Gastroesophageal sphincter (tissue), 4 donors: ENCODE data around the gene SASH1. TPM values are rescaled to one million over a fixed set of nuclear protein-coding genes. Genes with fewer than 3 reads are reported as not detected.

Experiments
- ATAC-seq: fragments of 150-250 bp; one replicate; pipeline ENCODE4 v1.9.1; 2016; ENCODE audit warnings: mild to moderate bottlenecking, moderate library complexity
- H3K27ac ChIP-seq, 4 donors: fragments of 200-600 bp; sonication (generic) in 3 of 4; 1 replicate in 3 of 4; 2 replicates in 1 of 4; pipeline ENCODE4 v1.5.1; 2016 to 2019
- H3K27me3 ChIP-seq: fragments of 200-600 bp; sonication (generic); one replicate; pipeline ENCODE4 v1.5.1; 2019
- H3K36me3 ChIP-seq, 2 donors: fragments of 200-600 bp; sonication (generic); one replicate each; pipeline ENCODE4 v1.5.1; 2019; ENCODE audit warnings: control low read depth in 1 of 2
- H3K4me1 ChIP-seq, 3 donors: fragments of 200-600 bp; sonication (generic); 1 replicate in 2 of 3; 2 replicates in 1 of 3; pipeline ENCODE4 v1.5.1; 2016 to 2019; ENCODE audit warnings: control low read depth in 2 of 3
- H3K4me3 ChIP-seq, 2 donors: fragments of 200-600 bp; sonication (generic); one replicate each; pipeline ENCODE4 v1.5.1; 2019; ENCODE audit warnings: mild to moderate bottlenecking in 1 of 2, moderate library complexity in 1 of 2
- H3K9me3 ChIP-seq, 3 donors: fragments of 200-600 bp; sonication (generic); one replicate each; pipeline ENCODE4 v1.5.1; 2017 to 2019; ENCODE audit warnings: control low read depth in 2 of 3
- EP300 ChIP-seq: sonication (generic); formaldehyde crosslinking; IDR thresholded peaks from one replicate; pipeline ENCODE4 v1.6.1; 2017; ENCODE audit warnings: antibody characterized with exemption, mild to moderate bottlenecking
- POLR2A ChIP-seq, 2 donors: fragments of 450-650 bp; IDR thresholded peaks; one replicate each; pipeline ENCODE4 v1.6.1; 2017; ENCODE audit warnings: antibody characterized with exemption in 2 of 2, mild to moderate bottlenecking in 2 of 2, moderate library complexity in 1 of 2
- POLR2AphosphoS5 ChIP-seq: sonication (generic); formaldehyde crosslinking; IDR thresholded peaks from one replicate; pipeline ENCODE4 v1.6.1; 2017; ENCODE audit warnings: antibody characterized with exemption
- WGBS, 2 donors: methylation state at CpG; one replicate each; pipeline ENCODE4 v1.1.5; 2018; ENCODE audit warnings: low coverage in 1 of 2; 5-methylcytosine and 5-hydroxymethylcytosine counted together
- total RNA-seq, 4 donors: library from RNA; depleted of rRNA; stranded (reverse); fragments of >200 nt; gene quantifications; one replicate each; pipeline ENCODE4 v1.1.0, GENCODE V29; 2016
- TF ChIP-seq, protein P1 (sequence below), 4 experiments: fragments of 200-600 bp in 2 of 4; fragments of 450-650 bp in 2 of 4; sonication (generic) in 1 of 4; IDR thresholded peaks; one replicate each; pipeline ENCODE4 v1.5.1; 2017 to 2019; ENCODE audit warnings: antibody characterized with exemption in 4 of 4, mild to moderate bottlenecking in 2 of 4, moderate library complexity in 2 of 4

SASH1 gene
- total RNA-seq, 4 donors from 2014 or later, result 48.9 to 78.9 (median 64.6) TPM

DNA sequence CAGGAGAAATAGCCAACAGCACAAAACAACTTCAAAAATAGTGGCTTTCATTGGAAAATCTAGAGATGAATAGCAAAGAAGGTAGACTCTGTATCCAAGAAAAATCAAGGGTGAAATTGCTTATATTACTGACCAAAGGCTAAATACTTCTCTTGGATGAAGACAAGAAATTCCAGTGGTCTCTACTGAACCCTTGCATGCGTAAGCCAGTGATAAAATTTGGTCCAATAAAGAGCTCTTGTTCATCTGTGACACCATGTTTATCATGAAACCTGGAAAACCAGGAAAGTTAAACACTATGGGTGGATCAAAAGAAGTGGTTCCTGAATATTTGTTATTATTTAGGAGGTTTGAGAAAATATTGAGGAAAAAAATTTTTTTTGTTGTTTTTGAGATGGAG, 25.6 kb upstream of the SASH1 start:
- Histone ChIP-seq H3K4me3 (no peak overlapping the region), H3K36me3 (no peaks in the 10 kb centered on the region), H3K27ac (no peak overlapping the region), H3K4me1 (no peaks in the 10 kb centered on the region), H3K27me3 (no peaks in the 10 kb centered on the region), H3K9me3 (no peaks in the 10 kb centered on the region)
- 64 to 100% methylated on average over 1 of the region's 1 CpG for WGBS, 2 donors
- TF ChIP-seq EP300 (no peak), POLR2A (IDR thresholded peaks at IDR 0.05) (no peak), POLR2AphosphoS5 (no peak)
- TF ChIP-seq, protein P1, sequence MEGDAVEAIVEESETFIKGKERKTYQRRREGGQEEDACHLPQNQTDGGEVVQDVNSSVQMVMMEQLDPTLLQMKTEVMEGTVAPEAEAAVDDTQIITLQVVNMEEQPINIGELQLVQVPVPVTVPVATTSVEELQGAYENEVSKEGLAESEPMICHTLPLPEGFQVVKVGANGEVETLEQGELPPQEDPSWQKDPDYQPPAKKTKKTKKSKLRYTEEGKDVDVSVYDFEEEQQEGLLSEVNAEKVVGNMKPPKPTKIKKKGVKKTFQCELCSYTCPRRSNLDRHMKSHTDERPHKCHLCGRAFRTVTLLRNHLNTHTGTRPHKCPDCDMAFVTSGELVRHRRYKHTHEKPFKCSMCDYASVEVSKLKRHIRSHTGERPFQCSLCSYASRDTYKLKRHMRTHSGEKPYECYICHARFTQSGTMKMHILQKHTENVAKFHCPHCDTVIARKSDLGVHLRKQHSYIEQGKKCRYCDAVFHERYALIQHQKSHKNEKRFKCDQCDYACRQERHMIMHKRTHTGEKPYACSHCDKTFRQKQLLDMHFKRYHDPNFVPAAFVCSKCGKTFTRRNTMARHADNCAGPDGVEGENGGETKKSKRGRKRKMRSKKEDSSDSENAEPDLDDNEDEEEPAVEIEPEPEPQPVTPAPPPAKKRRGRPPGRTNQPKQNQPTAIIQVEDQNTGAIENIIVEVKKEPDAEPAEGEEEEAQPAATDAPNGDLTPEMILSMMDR (IDR thresholded peaks at IDR 0.05), result no peak
- no peak for ATAC-seq

DNA sequence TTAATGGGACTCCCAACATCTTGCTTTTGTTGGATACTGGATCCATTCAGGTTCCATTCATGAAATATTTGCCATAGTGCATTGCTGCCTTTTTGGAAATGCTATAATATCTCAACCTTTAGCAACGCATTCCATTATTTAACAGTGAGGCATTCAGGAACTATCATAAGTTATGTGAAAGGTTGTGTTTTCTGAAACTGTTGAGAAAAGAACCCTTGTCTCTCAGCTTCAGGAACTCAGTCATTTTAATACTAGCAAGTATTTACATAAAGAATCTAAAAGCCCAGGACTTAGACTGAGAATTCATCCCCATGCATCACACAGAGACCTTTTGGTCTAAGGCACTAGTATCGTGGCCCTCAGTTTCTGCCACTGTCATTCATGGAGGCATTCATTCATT, 24.9 kb upstream of the SASH1 start:
- Histone ChIP-seq H3K27ac (no peak overlapping the region), H3K4me3 (no peak overlapping the region), H3K4me1 (no peaks in the 10 kb centered on the region), H3K9me3 (no peaks in the 10 kb centered on the region), H3K36me3 (no peaks in the 10 kb centered on the region), H3K27me3 (no peaks in the 10 kb centered on the region)
- no peak for TF ChIP-seq EP300
- WGBS, 2 donors, result 43 to 68% methylated on average over 2 of the region's 2 CpGs
- ATAC-seq, result no peak

DNA sequence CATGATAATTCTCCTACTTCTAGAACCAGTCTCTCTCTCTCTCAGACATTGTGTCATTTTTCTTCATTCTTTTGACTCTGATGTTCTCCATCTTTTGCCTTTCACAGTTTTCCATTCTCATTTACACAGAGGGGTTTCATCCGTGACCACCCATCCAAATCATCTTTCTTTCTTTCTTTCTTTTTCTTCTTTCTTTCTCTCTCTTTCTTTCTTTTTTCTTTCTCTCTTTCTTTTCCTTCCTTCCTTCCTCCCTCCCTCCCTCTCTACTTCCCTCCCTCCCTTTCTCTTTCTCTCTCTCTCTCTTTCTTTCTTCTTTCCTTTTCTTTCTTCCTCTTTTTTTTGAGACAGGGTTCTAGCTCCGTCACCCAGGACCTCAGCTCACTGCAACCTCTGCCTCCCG, 19.9 kb upstream of the SASH1 start:
- Histone ChIP-seq H3K4me3 (no peak overlapping the region), H3K4me1 (no peaks in the 10 kb centered on the region), H3K36me3 (no peaks in the 10 kb centered on the region), H3K9me3 (no peaks in the 10 kb centered on the region), H3K27ac (no peak overlapping the region), H3K27me3 (no peaks in the 10 kb centered on the region)
- no peak for ATAC-seq
- 95 to 100% methylated on average over 1 to 3 of the region's 3 CpGs for WGBS, 2 donors
- TF ChIP-seq EP300, result no peak
- TF ChIP-seq POLR2A (IDR thresholded peaks at IDR 0.05), result no peak
- TF ChIP-seq, protein P1 (IDR thresholded peaks at IDR 0.05), result no peak
- TF ChIP-seq POLR2AphosphoS5, result no peak

DNA sequence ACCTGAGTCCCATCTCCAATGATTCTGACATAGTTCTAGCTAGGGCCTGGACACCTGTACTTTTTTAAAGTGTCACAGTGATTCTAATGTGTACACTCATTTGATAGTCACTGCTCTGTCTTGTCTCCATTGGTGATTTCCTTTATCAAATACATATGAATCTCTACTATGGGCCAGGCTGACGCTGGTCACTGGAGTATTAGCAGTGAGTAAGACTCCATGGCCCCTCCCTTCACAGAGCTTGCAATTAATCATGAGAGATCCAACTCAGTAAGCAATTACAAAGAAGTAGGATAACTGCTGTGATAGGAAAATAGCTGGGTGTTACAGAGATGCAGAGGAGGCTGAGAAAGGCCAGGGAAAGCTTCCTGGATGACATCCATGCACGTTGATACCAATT, 19.3 kb upstream of the SASH1 start:
- Histone ChIP-seq H3K27ac (no peak overlapping the region), H3K9me3 (no peaks in the 10 kb centered on the region), H3K27me3 (no peaks in the 10 kb centered on the region), H3K4me1 (no peaks in the 10 kb centered on the region), H3K4me3 (no peak overlapping the region), H3K36me3 (no peaks in the 10 kb centered on the region)
- 54 to 56% methylated on average over 1 to 2 of the region's 2 CpGs for WGBS, 2 donors
- no peak for ATAC-seq
- TF ChIP-seq, protein P1 (IDR thresholded peaks at IDR 0.05), result no peak
- TF ChIP-seq POLR2A (IDR thresholded peaks at IDR 0.05) (no peak), EP300 (no peak), POLR2AphosphoS5 (no peak)

DNA sequence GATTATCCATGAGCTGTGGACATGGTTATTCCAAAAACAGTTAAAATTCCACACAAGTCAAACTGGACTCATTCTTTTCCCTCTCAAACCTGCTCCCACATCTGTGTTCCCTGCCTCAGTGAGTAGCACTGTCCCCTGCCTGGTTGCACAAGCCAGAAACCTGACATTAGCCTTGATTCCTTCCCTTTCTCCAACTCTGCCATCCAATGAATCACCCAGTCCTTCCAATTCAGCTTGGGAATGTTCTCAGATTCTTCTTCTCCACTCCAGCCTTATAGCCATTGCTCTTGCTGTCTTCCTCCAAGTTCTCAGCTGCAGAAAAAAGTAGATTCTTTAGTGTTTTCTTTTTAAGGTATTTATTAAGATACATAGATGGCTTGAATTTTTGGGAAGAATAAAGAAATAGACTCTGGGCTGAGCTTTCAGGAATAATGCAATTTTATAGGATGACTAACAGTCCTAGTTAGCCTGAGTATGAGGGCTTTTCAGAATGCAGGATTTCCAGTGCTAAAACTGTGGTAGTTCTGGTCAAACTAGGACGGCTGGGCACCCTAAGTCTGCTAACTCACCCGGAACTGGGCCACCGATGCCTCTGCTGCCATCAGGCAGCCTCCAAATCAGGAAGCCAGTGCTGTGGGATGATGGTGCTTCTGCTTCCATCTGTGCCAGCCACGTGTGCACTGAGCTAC, 18.2 kb upstream of the SASH1 start:
- Histone ChIP-seq H3K4me1 (peaks cover 0 to 8% (median 6%) of the 10 kb centered on the region in 3 donors), H3K27ac (no peak overlapping the region), H3K36me3 (no peaks in the 10 kb centered on the region), H3K27me3 (no peaks in the 10 kb centered on the region), H3K9me3 (no peaks in the 10 kb centered on the region), H3K4me3 (no peak overlapping the region)
- 52% methylated on average over 4 of the region's 4 CpGs; no CpG with 5 or more reads in 1 of the 2 donors for WGBS, 2 donors
- ATAC-seq, result no peak
- TF ChIP-seq POLR2A (IDR thresholded peaks at IDR 0.05), result no peak
- no peak for TF ChIP-seq POLR2AphosphoS5
- TF ChIP-seq, protein P1 (IDR thresholded peaks at IDR 0.05), result no peak
